HL-60 (cell line): ENCODE results near the gene CD80.
A peak's percentile ranks its signal among the peaks of the same experiment; 100 is the strongest.

Experiments
- DNase-seq, 2 experiments: peaks; one replicate each; pipeline ENCODE4 v3.0.0-alpha.2; 2010 to 2020; ENCODE audit warnings: low read depth in 1 of 2, low spot score in 1 of 2
- H3K27ac ChIP-seq: fragments of 250-450 bp; sonication (Bioruptor Pico); replicated peaks from 2 replicates; pipeline ENCODE4 v1.5.1; 2020; ENCODE audit warnings: mild to moderate bottlenecking, moderate library complexity
- H3K27me3 ChIP-seq: fragments of 250-450 bp; sonication (Bioruptor Pico); 2 replicates; pipeline ENCODE4 v1.5.1; 2021; ENCODE audit warnings: mild to moderate bottlenecking, moderate library complexity; ENCODE audit not compliant: insufficient read depth, poor library complexity, severe bottlenecking
- H3K4me3 ChIP-seq: replicated peaks from 2 replicates; pipeline ENCODE4 v1.5.1; 2011; ENCODE audit warnings: mild to moderate bottlenecking, control low read depth, low read length; ENCODE audit not compliant: insufficient read depth
- GABPA ChIP-seq: IDR thresholded peaks from 2 replicates; pipeline ENCODE4 v1.6.1; 2012; ENCODE audit warnings: low read depth
- POLR2AphosphoS5 ChIP-seq: IDR thresholded peaks from 2 replicates; pipeline ENCODE4 v1.6.1; 2012; ENCODE audit warnings: low read depth
- SPI1 ChIP-seq: IDR thresholded peaks from 2 replicates; pipeline ENCODE4 v1.6.1; 2012; ENCODE audit warnings: low read depth, mild to moderate bottlenecking, borderline replicate concordance
- TF ChIP-seq, protein P1 (sequence below): IDR thresholded peaks from 2 replicates; pipeline ENCODE4 v1.6.1; 2012; ENCODE audit warnings: low read depth; ENCODE audit not compliant: insufficient replicate concordance
- TF ChIP-seq, protein P2 (sequence below): IDR thresholded peaks from one replicate; pipeline ENCODE4 v1.5.1; 2011; ENCODE audit warnings: low read length, control low read depth, inconsistent platforms; ENCODE audit not compliant: insufficient read depth

Gene CD80

DNA sequence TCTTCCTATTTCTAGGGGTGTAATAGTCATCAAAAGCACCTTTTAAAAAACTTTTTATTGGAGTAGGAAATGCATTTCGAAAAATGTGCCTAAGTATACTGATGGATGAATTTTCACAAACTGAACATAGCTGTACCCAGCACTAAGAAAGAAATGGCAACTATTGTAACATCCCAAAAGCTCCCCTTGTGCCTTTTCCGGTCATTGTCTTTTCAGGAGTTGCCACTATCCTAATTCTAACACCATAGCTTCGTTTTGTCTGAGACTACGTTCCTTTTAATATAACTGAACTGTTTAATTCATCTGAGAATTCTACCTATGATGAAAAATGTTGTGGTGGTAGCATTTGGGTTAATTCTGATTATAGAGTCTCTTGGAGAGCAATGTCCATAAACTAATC, 59.1 kb downstream of the CD80 start:
- Histone ChIP-seq H3K27me3 (no peaks in the 10 kb centered on the region), H3K27ac (no peak overlapping the region; the same call in 1 of the 2 replicates), H3K4me3 (no peak overlapping the region)
- TF ChIP-seq, protein P1, sequence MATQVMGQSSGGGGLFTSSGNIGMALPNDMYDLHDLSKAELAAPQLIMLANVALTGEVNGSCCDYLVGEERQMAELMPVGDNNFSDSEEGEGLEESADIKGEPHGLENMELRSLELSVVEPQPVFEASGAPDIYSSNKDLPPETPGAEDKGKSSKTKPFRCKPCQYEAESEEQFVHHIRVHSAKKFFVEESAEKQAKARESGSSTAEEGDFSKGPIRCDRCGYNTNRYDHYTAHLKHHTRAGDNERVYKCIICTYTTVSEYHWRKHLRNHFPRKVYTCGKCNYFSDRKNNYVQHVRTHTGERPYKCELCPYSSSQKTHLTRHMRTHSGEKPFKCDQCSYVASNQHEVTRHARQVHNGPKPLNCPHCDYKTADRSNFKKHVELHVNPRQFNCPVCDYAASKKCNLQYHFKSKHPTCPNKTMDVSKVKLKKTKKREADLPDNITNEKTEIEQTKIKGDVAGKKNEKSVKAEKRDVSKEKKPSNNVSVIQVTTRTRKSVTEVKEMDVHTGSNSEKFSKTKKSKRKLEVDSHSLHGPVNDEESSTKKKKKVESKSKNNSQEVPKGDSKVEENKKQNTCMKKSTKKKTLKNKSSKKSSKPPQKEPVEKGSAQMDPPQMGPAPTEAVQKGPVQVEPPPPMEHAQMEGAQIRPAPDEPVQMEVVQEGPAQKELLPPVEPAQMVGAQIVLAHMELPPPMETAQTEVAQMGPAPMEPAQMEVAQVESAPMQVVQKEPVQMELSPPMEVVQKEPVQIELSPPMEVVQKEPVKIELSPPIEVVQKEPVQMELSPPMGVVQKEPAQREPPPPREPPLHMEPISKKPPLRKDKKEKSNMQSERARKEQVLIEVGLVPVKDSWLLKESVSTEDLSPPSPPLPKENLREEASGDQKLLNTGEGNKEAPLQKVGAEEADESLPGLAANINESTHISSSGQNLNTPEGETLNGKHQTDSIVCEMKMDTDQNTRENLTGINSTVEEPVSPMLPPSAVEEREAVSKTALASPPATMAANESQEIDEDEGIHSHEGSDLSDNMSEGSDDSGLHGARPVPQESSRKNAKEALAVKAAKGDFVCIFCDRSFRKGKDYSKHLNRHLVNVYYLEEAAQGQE = no peak
- TF ChIP-seq, protein P2, sequence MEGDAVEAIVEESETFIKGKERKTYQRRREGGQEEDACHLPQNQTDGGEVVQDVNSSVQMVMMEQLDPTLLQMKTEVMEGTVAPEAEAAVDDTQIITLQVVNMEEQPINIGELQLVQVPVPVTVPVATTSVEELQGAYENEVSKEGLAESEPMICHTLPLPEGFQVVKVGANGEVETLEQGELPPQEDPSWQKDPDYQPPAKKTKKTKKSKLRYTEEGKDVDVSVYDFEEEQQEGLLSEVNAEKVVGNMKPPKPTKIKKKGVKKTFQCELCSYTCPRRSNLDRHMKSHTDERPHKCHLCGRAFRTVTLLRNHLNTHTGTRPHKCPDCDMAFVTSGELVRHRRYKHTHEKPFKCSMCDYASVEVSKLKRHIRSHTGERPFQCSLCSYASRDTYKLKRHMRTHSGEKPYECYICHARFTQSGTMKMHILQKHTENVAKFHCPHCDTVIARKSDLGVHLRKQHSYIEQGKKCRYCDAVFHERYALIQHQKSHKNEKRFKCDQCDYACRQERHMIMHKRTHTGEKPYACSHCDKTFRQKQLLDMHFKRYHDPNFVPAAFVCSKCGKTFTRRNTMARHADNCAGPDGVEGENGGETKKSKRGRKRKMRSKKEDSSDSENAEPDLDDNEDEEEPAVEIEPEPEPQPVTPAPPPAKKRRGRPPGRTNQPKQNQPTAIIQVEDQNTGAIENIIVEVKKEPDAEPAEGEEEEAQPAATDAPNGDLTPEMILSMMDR = no peak
- no peak for TF ChIP-seq POLR2AphosphoS5
- TF ChIP-seq GABPA = no peak
- TF ChIP-seq SPI1 = no peak
- no peak for DNase-seq

DNA sequence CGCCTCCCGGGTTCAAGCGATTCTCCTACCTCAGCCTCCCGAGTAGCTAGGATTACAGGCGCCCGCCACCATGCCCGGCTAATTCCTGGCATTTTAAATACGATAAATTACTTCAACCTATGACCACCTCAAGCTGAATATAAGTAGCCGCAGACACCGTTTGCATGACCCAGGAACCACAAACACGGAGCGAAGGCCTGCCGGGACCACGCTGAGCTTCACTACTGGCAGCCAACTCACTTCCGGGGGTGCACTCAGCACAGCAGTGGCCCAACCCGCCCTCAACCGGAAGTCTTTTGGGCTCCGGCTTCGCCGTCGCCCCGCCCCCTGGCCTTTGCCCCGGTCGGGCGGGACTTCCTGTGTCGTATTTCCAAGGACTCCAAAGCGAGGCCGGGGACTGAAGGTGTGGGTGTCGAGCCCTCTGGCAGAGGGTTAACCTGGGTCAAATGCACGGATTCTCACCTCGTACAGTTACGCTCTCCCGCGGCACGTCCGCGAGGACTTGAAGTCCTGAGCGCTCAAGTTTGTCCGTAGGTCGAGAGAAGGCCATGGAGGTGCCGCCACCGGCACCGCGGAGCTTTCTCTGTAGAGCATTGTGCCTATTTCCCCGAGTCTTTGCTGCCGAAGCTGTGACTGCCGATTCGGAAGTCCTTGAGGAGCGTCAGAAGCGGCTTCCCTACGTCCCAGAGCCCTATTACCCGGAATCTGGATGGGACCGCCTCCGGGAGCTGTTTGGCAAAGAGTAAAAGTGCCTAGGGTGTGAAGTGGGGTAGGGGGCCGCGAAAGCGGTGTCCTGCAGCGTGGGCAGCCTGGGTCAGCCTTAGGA, 61.0 kb downstream of the CD80 start, which contains the start of gene TIMMDC1:
Gene TIMMDC1 (plus strand): TSS at position 362 of the 826 bp plus-strand sequence. CDS start 187 bp downstream, at position 549.
- TF ChIP-seq GABPA (peak; percentile 97), SPI1 (peak; percentile 34; the same call in 1 of the 2 replicates), POLR2AphosphoS5 (peak; percentile 97)
- TF ChIP-seq, protein P1 = peak; percentile 2
- TF ChIP-seq, protein P2 = no peak
- peak; percentile 91 to 97 for DNase-seq
- peak within 1 kb of the TSS; percentile 60 for H3K4me3 ChIP-seq
- no peaks in the 10 kb centered on the region for H3K27me3 ChIP-seq
- H3K27ac ChIP-seq = peak within 1 kb of the TSS; percentile 85

DNA sequence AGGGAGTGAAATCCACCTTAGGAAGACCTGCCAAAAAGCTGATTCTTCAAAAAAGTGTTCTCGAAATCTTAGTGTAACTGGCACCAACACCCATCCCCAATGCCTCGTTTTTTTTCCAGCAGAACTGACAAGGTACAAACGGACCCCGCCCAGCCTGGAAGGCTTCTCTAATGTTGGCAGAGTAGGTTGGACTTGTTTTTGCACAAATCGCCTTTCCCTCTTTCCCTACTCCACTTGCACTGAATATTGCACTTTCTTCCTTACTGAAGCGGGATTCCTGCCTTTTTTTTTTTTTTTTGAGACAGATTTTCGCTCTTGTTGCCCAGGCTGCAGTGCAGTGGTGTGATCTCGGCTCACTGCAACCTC, 61.6 kb downstream of the CD80 start:
- H3K27me3 ChIP-seq = no peaks in the 10 kb centered on the region
- DNase-seq = peak in 1 of 2 experiments; percentile 15
- TF ChIP-seq, protein P2 = no peak
- TF ChIP-seq POLR2AphosphoS5 = no peak
- TF ChIP-seq, protein P1 = no peak
- no peak for TF ChIP-seq SPI1
- TF ChIP-seq GABPA = no peak
- H3K4me3 ChIP-seq = peak overlapping the region; percentile 60
- H3K27ac ChIP-seq = peak overlapping the region; percentile 85
